HEK293 (cell line): ENCODE measurements around the gene PMM1.

Experiments
- EGR2 ChIP-seq: fragments of 450-650 bp; formaldehyde crosslinking; IDR thresholded peaks from 2 replicates; pipeline ENCODE4 v1.5.1; 2016; ENCODE audit warnings: low read depth, missing biosample characterization, missing genetic modification characterization
- GFI1B ChIP-seq: fragments of 450-650 bp; formaldehyde crosslinking; IDR thresholded peaks from 2 replicates; pipeline ENCODE4 v1.5.1; 2016; ENCODE audit warnings: missing biosample characterization, missing genetic modification characterization
- HOXC10 ChIP-seq: sonication (generic); formaldehyde crosslinking; IDR thresholded peaks from 2 replicates; pipeline ENCODE4 v1.8.1; 2023; ENCODE audit warnings: mild to moderate bottlenecking, missing genetic modification reagents
- KLF16 ChIP-seq: fragments of 450-650 bp; formaldehyde crosslinking; IDR thresholded peaks from 2 replicates; pipeline ENCODE4 v1.5.1; 2017; ENCODE audit warnings: missing biosample characterization, missing genetic modification characterization
- KLF8 ChIP-seq: fragments of 450-650 bp; formaldehyde crosslinking; IDR thresholded peaks from 2 replicates; pipeline ENCODE4 v1.5.1; 2016; ENCODE audit warnings: missing biosample characterization, missing genetic modification characterization
- REPIN1 ChIP-seq: fragments of 450-650 bp; formaldehyde crosslinking; IDR thresholded peaks from 2 replicates; pipeline ENCODE4 v1.5.1; 2017; ENCODE audit warnings: missing biosample characterization, missing genetic modification characterization, low read depth
- SP2 ChIP-seq: fragments of 450-650 bp; formaldehyde crosslinking; IDR thresholded peaks from 2 replicates; pipeline ENCODE4 v1.5.1; 2016; ENCODE audit warnings: missing biosample characterization, missing genetic modification characterization
- SP7 ChIP-seq: fragments of 450-650 bp; formaldehyde crosslinking; IDR thresholded peaks from 2 replicates; pipeline ENCODE4 v1.5.1; 2016; ENCODE audit warnings: missing biosample characterization, missing genetic modification characterization
- WT1 ChIP-seq: fragments of 450-650 bp; formaldehyde crosslinking; IDR thresholded peaks from 2 replicates; pipeline ENCODE4 v1.5.1; 2016; ENCODE audit warnings: missing biosample characterization, missing genetic modification characterization
- YY1 ChIP-seq: fragments of 450-650 bp; formaldehyde crosslinking; IDR thresholded peaks from 2 replicates; pipeline ENCODE4 v1.5.1; 2018; ENCODE audit warnings: missing biosample characterization, missing genetic modification characterization
- ZBTB1 ChIP-seq: fragments of 450-650 bp; formaldehyde crosslinking; IDR thresholded peaks from 2 replicates; pipeline ENCODE4 v1.5.1; 2016; ENCODE audit warnings: missing biosample characterization, missing genetic modification characterization
- ZBTB21 ChIP-seq: fragments of 450-650 bp; formaldehyde crosslinking; IDR thresholded peaks from 2 replicates; pipeline ENCODE4 v1.5.1; 2017; ENCODE audit warnings: missing biosample characterization, missing genetic modification characterization
- ZBTB8A ChIP-seq: fragments of 450-650 bp; formaldehyde crosslinking; IDR thresholded peaks from 2 replicates; pipeline ENCODE4 v1.5.1; 2016; ENCODE audit warnings: missing biosample characterization, missing genetic modification characterization
- ZNF112 ChIP-seq: fragments of 450-650 bp; formaldehyde crosslinking; IDR thresholded peaks from 2 replicates; pipeline ENCODE4 v1.5.0; 2017; ENCODE audit warnings: missing biosample characterization, missing genetic modification characterization
- ZNF114 ChIP-seq: fragments of 450-650 bp; formaldehyde crosslinking; IDR thresholded peaks from 2 replicates; pipeline ENCODE4 v1.5.0; 2017; ENCODE audit warnings: missing biosample characterization, missing genetic modification characterization
- ZNF132 ChIP-seq: fragments of 450-650 bp; formaldehyde crosslinking; IDR thresholded peaks from 2 replicates; pipeline ENCODE4 v1.5.1; 2017; ENCODE audit warnings: missing biosample characterization, missing genetic modification characterization, borderline replicate concordance
- ZNF324 ChIP-seq: fragments of 450-650 bp; formaldehyde crosslinking; IDR thresholded peaks from 2 replicates; pipeline ENCODE4 v1.5.1; 2016; ENCODE audit warnings: missing biosample characterization, missing genetic modification characterization
- ZNF335 ChIP-seq: fragments of 450-650 bp; formaldehyde crosslinking; conservative IDR thresholded peaks from 2 replicates; pipeline ENCODE4 v1.5.1; 2016; ENCODE audit warnings: missing biosample characterization, missing genetic modification characterization
- ZNF596 ChIP-seq: fragments of 450-650 bp; IDR thresholded peaks from 2 replicates; pipeline ENCODE4 v1.5.0; 2018; ENCODE audit warnings: missing biosample characterization, mild to moderate bottlenecking, missing genetic modification characterization, moderate library complexity
- ZNF600 ChIP-seq: fragments of 450-650 bp; formaldehyde crosslinking; IDR thresholded peaks from 2 replicates; pipeline ENCODE4 v1.5.1; 2016; ENCODE audit warnings: missing biosample characterization, missing genetic modification characterization
- ZNF623 ChIP-seq: fragments of 450-650 bp; formaldehyde crosslinking; IDR thresholded peaks from 2 replicates; pipeline ENCODE4 v1.5.1; 2016; ENCODE audit warnings: missing biosample characterization, missing genetic modification characterization
- ZNF629 ChIP-seq: fragments of 450-650 bp; formaldehyde crosslinking; IDR thresholded peaks from 2 replicates; pipeline ENCODE4 v1.5.1; 2017; ENCODE audit warnings: missing biosample characterization, missing genetic modification characterization
- ZNF639 ChIP-seq: fragments of 450-650 bp; formaldehyde crosslinking; IDR thresholded peaks from 2 replicates; pipeline ENCODE4 v1.5.1; 2016; ENCODE audit warnings: missing biosample characterization, missing genetic modification characterization
- ZNF660 ChIP-seq: fragments of 450-650 bp; IDR thresholded peaks from 2 replicates; pipeline ENCODE4 v1.5.1; 2018; ENCODE audit warnings: missing biosample characterization, mild to moderate bottlenecking, missing genetic modification characterization
- ZNF785 ChIP-seq: fragments of 450-650 bp; formaldehyde crosslinking; IDR thresholded peaks from 2 replicates; pipeline ENCODE4 v1.5.1; 2016; ENCODE audit warnings: missing biosample characterization, missing genetic modification characterization
- ZNF843 ChIP-seq: fragments of 450-650 bp; formaldehyde crosslinking; IDR thresholded peaks from 2 replicates; pipeline ENCODE4 v1.5.1; 2016; ENCODE audit warnings: missing biosample characterization, missing genetic modification characterization
- ZSCAN5A ChIP-seq: fragments of 450-650 bp; formaldehyde crosslinking; IDR thresholded peaks from 2 replicates; pipeline ENCODE4 v1.5.1; 2016; ENCODE audit warnings: missing biosample characterization, missing genetic modification characterization
- TF ChIP-seq, protein P1 (sequence below): fragments of 450-650 bp; formaldehyde crosslinking; IDR thresholded peaks from 2 replicates; pipeline ENCODE4 v1.5.1; 2016; ENCODE audit warnings: missing biosample characterization, missing genetic modification characterization, borderline replicate concordance
- TF ChIP-seq, protein P2 (sequence below): fragments of 450-650 bp; formaldehyde crosslinking; IDR thresholded peaks from 2 replicates; pipeline ENCODE4 v1.5.0; 2017; ENCODE audit warnings: missing biosample characterization, missing genetic modification characterization, borderline replicate concordance
- TF ChIP-seq, protein P3 (sequence below): fragments of 450-650 bp; formaldehyde crosslinking; IDR thresholded peaks from 2 replicates; pipeline ENCODE4 v1.5.1; 2016; ENCODE audit warnings: missing biosample characterization, missing genetic modification characterization
- TF ChIP-seq, protein P4 (sequence below): fragments of 450-650 bp; formaldehyde crosslinking; IDR thresholded peaks from 2 replicates; pipeline ENCODE4 v1.5.1; 2016; ENCODE audit warnings: missing biosample characterization, missing genetic modification characterization

Gene PMM1

GRCh38 chr22:41621099-41621910 is 31.7 kb upstream of the PMM1 start, which contains the start of gene XRCC6 (continued):
- TF ChIP-seq, protein P1, sequence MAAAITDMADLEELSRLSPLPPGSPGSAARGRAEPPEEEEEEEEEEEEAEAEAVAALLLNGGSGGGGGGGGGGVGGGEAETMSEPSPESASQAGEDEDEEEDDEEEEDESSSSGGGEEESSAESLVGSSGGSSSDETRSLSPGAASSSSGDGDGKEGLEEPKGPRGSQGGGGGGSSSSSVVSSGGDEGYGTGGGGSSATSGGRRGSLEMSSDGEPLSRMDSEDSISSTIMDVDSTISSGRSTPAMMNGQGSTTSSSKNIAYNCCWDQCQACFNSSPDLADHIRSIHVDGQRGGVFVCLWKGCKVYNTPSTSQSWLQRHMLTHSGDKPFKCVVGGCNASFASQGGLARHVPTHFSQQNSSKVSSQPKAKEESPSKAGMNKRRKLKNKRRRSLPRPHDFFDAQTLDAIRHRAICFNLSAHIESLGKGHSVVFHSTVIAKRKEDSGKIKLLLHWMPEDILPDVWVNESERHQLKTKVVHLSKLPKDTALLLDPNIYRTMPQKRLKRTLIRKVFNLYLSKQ (tag by site-specific recombination) = no peak
- TF ChIP-seq ZNF639 (tag by site-specific recombination) = peak; percentile 59; the same call in 1 of the 2 replicates
- peak; percentile 90 for TF ChIP-seq KLF16 (tag by site-specific recombination)
- TF ChIP-seq, protein P2, sequence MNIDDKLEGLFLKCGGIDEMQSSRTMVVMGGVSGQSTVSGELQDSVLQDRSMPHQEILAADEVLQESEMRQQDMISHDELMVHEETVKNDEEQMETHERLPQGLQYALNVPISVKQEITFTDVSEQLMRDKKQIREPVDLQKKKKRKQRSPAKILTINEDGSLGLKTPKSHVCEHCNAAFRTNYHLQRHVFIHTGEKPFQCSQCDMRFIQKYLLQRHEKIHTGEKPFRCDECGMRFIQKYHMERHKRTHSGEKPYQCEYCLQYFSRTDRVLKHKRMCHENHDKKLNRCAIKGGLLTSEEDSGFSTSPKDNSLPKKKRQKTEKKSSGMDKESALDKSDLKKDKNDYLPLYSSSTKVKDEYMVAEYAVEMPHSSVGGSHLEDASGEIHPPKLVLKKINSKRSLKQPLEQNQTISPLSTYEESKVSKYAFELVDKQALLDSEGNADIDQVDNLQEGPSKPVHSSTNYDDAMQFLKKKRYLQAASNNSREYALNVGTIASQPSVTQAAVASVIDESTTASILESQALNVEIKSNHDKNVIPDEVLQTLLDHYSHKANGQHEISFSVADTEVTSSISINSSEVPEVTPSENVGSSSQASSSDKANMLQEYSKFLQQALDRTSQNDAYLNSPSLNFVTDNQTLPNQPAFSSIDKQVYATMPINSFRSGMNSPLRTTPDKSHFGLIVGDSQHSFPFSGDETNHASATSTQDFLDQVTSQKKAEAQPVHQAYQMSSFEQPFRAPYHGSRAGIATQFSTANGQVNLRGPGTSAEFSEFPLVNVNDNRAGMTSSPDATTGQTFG (tag by site-specific recombination) = no peak
- no peak for TF ChIP-seq HOXC10 (CRISPR knock-in tag)
- TF ChIP-seq YY1 = peak; percentile 86; the same call in 1 of the 2 replicates
- peak; percentile 44; the same call in 1 of the 2 replicates for TF ChIP-seq EGR2 (tag by site-specific recombination)
- no peak for TF ChIP-seq ZNF114 (tag by site-specific recombination)
- peak; percentile 25; the same call in 1 of the 2 replicates for TF ChIP-seq ZNF623 (tag by site-specific recombination)
- TF ChIP-seq KLF8 (tag by site-specific recombination) = peak; percentile 68; the same call in 1 of the 2 replicates
- TF ChIP-seq WT1 (tag by site-specific recombination) = no peak
- TF ChIP-seq ZNF785 (tag by site-specific recombination) = peak; percentile 77; the same call in 1 of the 2 replicates
- 0 out of 2 replicates have a peak, but pooled peaks have one; percentile 31 for TF ChIP-seq ZNF843 (tag by site-specific recombination)
- peak; percentile 68; the same call in 1 of the 2 replicates for TF ChIP-seq REPIN1 (tag by site-specific recombination)
- TF ChIP-seq SP7 (tag by site-specific recombination) = peak; percentile 56
- peak; percentile 96 for TF ChIP-seq SP2 (tag by site-specific recombination)
- peak; percentile 94 for TF ChIP-seq ZNF335 (tag by site-specific recombination)
- TF ChIP-seq GFI1B (tag by site-specific recombination) = no peak
- no peak for TF ChIP-seq ZNF596
- peak; percentile 69 for TF ChIP-seq ZBTB8A (tag by site-specific recombination)
- TF ChIP-seq, protein P3, sequence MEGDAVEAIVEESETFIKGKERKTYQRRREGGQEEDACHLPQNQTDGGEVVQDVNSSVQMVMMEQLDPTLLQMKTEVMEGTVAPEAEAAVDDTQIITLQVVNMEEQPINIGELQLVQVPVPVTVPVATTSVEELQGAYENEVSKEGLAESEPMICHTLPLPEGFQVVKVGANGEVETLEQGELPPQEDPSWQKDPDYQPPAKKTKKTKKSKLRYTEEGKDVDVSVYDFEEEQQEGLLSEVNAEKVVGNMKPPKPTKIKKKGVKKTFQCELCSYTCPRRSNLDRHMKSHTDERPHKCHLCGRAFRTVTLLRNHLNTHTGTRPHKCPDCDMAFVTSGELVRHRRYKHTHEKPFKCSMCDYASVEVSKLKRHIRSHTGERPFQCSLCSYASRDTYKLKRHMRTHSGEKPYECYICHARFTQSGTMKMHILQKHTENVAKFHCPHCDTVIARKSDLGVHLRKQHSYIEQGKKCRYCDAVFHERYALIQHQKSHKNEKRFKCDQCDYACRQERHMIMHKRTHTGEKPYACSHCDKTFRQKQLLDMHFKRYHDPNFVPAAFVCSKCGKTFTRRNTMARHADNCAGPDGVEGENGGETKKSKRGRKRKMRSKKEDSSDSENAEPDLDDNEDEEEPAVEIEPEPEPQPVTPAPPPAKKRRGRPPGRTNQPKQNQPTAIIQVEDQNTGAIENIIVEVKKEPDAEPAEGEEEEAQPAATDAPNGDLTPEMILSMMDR (tag by site-specific recombination) = no peak
- TF ChIP-seq ZSCAN5A (tag by site-specific recombination) = peak; percentile 89
- TF ChIP-seq ZNF629 (tag by site-specific recombination) = peak; percentile 99
- TF ChIP-seq ZNF324 (tag by site-specific recombination) = peak; percentile 95
- no peak for TF ChIP-seq ZNF132
- TF ChIP-seq, protein P4, sequence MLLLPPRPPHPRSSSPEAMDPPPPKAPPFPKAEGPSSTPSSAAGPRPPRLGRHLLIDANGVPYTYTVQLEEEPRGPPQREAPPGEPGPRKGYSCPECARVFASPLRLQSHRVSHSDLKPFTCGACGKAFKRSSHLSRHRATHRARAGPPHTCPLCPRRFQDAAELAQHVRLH = peak; percentile 80; the same call in 1 of the 2 replicates
- TF ChIP-seq ZNF600 (tag by site-specific recombination) = peak; percentile 79
- TF ChIP-seq ZBTB21 (tag by site-specific recombination) = peak; percentile 98
- TF ChIP-seq ZBTB1 (tag by site-specific recombination) = no peak
- no peak for TF ChIP-seq ZNF112
- TF ChIP-seq ZNF660 (tag by site-specific recombination) = peak; percentile 53; the same call in 1 of the 2 replicates
